AG08395 (cell line): Measurements from ENCODE around the gene SUGCT.
"Not testable (repeated sequence)": the region's sequence is repeated elsewhere in the genome, so short reads cannot be mapped to it uniquely, and the experiment has no call there.

Experiments used
- DNase-seq: peaks from one replicate; pipeline ENCODE4 v3.0.0; 2012; ENCODE audit warnings: mixed read lengths, low spot score

Gene SUGCT

DNA sequence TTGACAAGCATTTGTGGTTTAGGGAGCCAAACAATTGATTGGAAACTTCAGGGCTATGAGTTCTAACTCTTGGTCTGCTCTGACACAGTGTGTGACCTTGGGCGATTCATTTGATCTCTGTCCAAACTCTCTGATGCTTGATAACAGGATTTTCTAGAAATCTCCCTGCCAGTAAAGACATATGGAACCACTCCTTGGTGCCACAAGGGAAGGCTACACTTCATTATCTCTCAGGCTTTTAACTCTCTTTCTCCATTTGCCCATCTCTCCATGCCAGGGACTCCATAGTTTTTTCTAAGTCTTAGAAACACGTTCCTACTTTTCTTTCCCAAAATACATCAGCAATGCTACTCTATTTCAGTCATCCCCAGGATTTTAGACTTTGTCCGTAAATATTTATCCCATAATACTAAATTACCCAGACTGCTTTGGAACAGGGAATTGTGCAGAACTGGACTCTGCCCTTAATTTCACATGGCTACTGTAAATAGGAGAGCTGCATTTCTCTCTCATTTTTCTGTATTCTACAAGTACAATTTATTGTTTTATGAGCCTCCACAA lies 488.2 kb downstream of the SUGCT start:
- DNase-seq, result no peak

GRCh38 chr7:40623863-40624262 lies 489.1 kb downstream of the SUGCT start:
- no peak for DNase-seq

DNA sequence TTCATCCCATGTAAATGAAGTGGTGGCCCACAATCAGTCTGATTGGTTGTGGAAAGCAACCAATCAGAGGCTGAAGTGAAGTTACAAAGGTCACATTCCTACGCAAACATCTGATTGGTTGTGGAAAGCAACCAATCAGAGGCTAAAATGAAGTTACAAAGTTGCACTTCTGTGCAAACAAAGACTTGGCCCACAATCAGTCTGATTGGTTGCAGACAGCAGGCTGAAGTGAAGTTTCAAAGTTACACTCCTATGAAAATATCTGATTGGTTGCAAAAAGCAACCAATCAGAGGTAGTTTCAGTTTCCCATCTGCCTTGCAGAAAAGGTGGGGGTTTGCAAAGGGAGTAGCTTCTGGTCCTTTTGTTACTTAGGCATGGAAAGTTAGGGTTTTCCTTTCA lies 492.6 kb downstream of the SUGCT start:
- DNase-seq, result not testable (repeated sequence)

- DNase-seq, result no peak
Observed at GRCh38 chr7:40629891-40630290, 495.1 kb downstream of the SUGCT start.

DNA sequence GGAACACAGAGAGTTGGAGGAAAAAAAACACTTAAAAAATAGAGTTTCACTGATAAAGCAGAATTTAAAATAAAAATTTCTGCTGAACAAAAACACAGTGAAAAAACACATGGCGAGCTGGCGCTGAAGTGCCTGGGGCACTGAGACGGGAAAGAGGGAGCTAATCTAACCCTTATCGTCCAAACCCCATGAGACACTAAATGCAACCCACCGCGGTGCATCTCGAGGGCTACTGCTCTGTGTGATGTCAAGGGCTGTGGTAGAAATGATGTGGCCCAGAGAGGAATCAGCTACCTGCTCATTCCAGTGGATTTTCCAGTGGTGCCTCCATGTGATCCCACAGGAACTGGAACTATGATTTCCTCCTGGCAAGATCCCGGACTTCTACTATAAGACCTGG lies 499.3 kb downstream of the SUGCT start:
- DNase-seq, result no peak

- no peak for DNase-seq
Observed at GRCh38 chr7:40638545-40639320, 503.9 kb downstream of the SUGCT start.

DNA sequence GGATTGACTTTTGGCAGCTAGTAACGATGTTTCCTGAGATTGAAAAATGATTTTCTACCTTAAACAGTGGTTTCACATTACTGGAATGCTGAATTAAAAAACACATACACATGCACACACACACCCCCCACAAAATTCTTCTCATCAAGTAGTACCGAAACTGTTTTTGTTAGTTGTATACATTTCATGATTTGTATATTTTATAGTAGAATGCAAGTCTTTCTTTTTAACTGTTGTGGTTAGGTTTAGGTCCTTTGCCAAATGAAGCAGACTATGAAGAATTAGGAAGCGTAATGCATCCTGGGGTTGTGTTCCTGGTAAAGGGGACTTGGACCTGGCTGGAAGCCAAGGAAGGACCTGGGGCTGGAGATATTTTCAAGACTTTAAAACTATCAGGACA lies 505.8 kb downstream of the SUGCT start:
- DNase-seq, result no peak

GRCh38 chr7:40641701-40642100 lies 506.9 kb downstream of the SUGCT start:
- DNase-seq, result no peak

- no peak for DNase-seq
Observed at GRCh38 chr7:40643664-40644063, 508.9 kb downstream of the SUGCT start.

DNA sequence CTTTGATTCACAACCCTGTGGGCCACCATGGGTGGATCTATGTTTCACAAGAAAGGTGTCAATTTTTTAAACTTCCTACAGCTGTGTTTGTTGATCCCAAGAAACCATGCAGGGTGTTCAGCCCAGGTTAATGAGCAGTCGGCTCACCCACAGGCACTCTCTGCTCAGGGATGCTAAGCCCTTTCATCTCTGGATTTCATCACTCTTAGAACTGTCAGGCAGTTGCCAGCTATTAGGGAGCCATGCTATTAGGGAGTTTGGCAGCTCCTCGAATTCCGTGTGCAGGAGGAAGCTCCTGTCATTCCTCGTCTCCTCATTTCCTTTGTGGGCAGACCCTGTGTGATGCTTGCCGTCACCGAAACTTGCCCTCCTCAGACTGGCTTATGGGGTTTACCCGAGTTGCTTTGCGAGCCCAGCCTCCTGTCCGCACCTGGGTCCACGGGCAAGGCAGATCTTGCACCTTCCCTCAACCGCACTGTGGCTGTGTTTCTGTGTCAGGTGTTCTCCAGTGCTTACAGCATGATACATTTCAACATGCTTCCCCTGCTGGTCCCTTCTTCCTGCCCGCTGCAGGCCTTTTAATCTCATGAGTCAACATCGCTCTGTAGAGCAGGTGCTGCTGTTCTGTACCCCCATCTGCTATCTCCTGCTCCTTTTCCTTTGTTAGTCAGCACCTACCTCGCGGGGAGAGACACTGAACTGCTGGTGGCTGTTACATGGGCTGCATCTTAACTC lies 509.8 kb downstream of the SUGCT start:
- DNase-seq, result no peak

DNA sequence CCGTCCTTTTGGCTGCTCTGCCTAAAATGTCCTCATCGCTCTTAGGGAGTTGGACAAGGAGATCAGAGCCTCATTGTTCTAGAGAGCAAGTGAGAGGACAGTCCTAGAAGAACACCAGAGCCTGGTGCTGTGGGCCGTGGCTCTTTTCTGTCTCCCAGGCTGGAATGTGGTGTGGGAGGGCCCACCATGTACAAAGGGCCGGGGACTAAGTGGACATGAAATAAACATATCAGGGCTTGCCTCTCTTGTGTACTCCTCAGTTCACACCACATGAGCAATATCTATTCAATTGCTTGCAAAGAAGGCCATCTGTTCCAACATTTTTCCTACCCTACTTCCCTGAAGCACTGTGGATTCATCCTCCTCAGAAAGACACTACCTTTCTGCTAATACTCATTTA lies 510.4 kb downstream of the SUGCT start:
- no peak for DNase-seq

DNA sequence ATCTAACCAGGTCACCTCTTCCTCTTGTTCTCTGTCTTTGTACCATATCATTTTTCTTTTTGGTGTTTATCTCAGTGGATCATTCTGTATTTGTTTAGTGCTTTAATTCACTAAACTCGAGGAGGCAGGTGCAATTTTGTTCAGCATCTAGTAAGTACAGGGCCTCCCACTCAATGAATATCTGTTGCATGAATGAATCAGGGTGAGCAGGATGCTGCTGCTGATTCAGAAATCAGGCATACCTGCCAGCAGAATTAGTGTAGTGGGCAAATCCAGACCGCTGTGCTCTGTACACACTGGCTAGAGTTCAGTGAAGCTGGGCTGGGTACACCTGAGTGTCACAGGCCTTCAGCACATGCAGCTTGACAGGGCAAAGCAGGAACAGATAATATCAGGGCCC lies 511.9 kb downstream of the SUGCT start:
- DNase-seq, result no peak

DNA sequence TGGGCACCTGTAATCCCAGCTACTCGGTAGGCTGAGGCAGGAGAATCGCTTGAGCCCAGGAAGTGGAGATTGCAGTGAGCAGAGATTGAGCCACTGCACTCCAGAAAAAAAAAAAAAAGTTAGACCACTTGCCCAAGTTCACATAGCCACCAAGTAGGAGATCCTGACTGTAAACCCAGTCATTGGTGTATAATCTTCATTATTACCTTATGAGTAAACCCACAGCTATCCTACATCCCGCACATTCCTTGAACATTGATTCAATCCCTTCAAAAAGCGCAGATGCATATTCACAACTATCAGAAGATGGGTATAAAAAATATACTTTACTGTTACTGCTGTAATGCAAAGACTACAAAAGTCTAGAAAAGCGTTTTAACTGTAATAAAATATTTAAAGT lies 512.9 kb downstream of the SUGCT start:
- no peak for DNase-seq

- no peak for DNase-seq
Observed at GRCh38 chr7:40649247-40649646, 514.4 kb downstream of the SUGCT start.

GRCh38 chr7:40650903-40651302 lies 516.1 kb downstream of the SUGCT start:
- DNase-seq, result not testable (repeated sequence)

- DNase-seq, result no peak
Observed at GRCh38 chr7:40654171-40654570, 519.4 kb downstream of the SUGCT start.

DNA sequence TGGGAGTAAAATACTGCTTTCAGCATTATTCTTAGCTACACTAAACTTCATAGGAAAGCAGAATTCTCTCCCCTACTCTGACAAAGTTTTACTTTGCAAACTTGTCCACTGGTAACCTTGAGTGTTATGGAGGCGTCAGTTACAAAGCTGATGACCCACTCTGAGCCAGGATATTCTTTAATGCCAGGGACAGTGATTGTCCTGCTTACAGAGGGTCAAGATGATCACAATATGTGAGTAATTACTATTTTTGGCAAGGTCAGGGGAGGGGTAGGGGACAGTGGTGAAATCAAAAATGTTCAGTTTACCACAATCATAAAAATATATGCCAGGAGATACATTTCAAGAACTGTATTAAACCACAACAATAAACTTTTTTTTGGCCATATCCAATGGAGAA lies 520.6 kb downstream of the SUGCT start:
- DNase-seq, result no peak

GRCh38 chr7:40656349-40656748 lies 521.5 kb downstream of the SUGCT start:
- DNase-seq, result no peak

- peak; percentile 79 for DNase-seq
Observed at GRCh38 chr7:40658729-40659128, 523.9 kb downstream of the SUGCT start.

DNA sequence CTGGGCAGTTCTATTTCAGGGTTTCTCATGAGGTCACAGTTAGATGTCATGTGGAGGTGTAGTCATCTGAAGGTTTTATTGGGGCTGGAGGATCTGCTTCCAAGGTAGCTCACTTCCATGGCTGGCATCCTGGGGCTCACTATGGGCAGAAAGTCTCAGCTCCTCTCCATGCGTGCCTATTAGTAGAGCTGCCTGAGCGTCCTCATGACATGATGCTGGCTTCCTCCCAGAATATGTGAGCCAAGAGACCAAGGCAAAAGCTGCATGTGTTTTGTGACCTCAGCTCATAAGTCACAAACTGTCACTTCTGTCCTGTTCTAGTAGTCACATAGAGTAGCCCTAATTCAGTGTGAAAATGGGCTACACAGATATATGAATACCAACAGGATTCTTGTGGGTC lies 524.4 kb downstream of the SUGCT start:
- DNase-seq, result peak; percentile 54

GRCh38 chr7:40673285-40673684 lies 538.5 kb downstream of the SUGCT start:
- peak; percentile 57 for DNase-seq

DNA sequence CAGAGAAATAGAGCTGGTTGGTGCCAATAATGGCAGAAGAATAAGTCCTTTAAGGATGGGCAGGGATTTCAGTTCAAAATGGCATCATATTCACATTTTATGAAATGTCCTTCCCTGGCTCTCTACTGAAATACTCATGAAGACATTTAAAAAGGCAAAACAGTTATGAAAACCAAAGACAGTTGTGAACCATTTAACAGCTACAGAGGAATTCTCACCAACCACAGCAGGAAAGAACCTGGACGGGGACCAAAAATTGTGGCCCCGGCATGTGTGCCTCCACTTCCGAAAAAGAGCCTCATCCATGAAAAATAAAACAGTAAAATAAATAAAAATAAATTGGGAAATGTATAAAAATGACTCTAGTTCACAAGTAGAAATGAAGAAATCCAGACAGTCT lies 539.5 kb downstream of the SUGCT start:
- DNase-seq, result no peak

- no peak for DNase-seq
Observed at GRCh38 chr7:40675741-40676140, 540.9 kb downstream of the SUGCT start.
